ENCODE measurements around the gene NOM1.

Gene NOM1

GRCh38 chr7:156988343-156989185 is 39.1 kb downstream of the NOM1 start:
- H3K4me3 ChIP-seq (ENCODE audit: low read depth, low read length): no peak overlapping the region
- no peak for DNase-seq (ENCODE audit: low read depth)
- TF ChIP-seq POLR2A (IDR thresholded peaks at IDR 0.05; ENCODE audit: extremely low read depth, insufficient read length): no peak
- no peak for TF ChIP-seq MYC (IDR thresholded peaks at IDR 0.05; ENCODE audit: low read depth, low read length)
- no peak for TF ChIP-seq MAX (IDR thresholded peaks at IDR 0.05; ENCODE audit: low read depth, low read length)
- no peak for TF ChIP-seq CTCF (IDR thresholded peaks at IDR 0.05; ENCODE audit: low read depth, low read length)

GRCh38 chr7:156989766-156990535 is 40.4 kb downstream of the NOM1 start:
- no peak for DNase-seq (ENCODE audit: low read depth)
- H3K4me3 ChIP-seq (ENCODE audit: low read depth, low read length): no peak overlapping the region
- TF ChIP-seq CTCF (IDR thresholded peaks at IDR 0.05; ENCODE audit: low read depth, low read length) (no peak), MYC (IDR thresholded peaks at IDR 0.05; ENCODE audit: low read depth, low read length) (no peak), POLR2A (IDR thresholded peaks at IDR 0.05; ENCODE audit: extremely low read depth, insufficient read length) (no peak), MAX (IDR thresholded peaks at IDR 0.05; ENCODE audit: low read depth, low read length) (no peak)

- TF ChIP-seq MAX (IDR thresholded peaks at IDR 0.05; ENCODE audit: low read depth, low read length): no peak
- TF ChIP-seq POLR2A (IDR thresholded peaks at IDR 0.05; ENCODE audit: extremely low read depth, insufficient read length): no peak
- TF ChIP-seq MYC (IDR thresholded peaks at IDR 0.05; ENCODE audit: low read depth, low read length): no peak
- TF ChIP-seq CTCF (IDR thresholded peaks at IDR 0.05; ENCODE audit: low read depth, low read length): no peak
- DNase-seq (ENCODE audit: low read depth): no peak
- H3K4me3 ChIP-seq (ENCODE audit: low read depth, low read length): no peak overlapping the region
These were observed 43.8 kb downstream of the NOM1 start for GRCh38 chr7:156993021-156993924.

- H3K4me3 ChIP-seq (ENCODE audit: low read depth, low read length): no peak overlapping the region
- no peak for TF ChIP-seq MYC (IDR thresholded peaks at IDR 0.05; ENCODE audit: low read depth, low read length)
- no peak for TF ChIP-seq CTCF (IDR thresholded peaks at IDR 0.05; ENCODE audit: low read depth, low read length)
- TF ChIP-seq POLR2A (IDR thresholded peaks at IDR 0.05; ENCODE audit: extremely low read depth, insufficient read length): no peak
- no peak for TF ChIP-seq MAX (IDR thresholded peaks at IDR 0.05; ENCODE audit: low read depth, low read length)
- DNase-seq (ENCODE audit: low read depth): no peak
These were observed 44.4 kb downstream of the NOM1 start for GRCh38 chr7:156993925-156994235.

GRCh38 chr7:156994417-156994816 is 44.9 kb downstream of the NOM1 start:
- DNase-seq (ENCODE audit: low read depth): no peak
- no peak overlapping the region for H3K4me3 ChIP-seq (ENCODE audit: low read depth, low read length)
- no peak for TF ChIP-seq CTCF (IDR thresholded peaks at IDR 0.05; ENCODE audit: low read depth, low read length)
- no peak for TF ChIP-seq MYC (IDR thresholded peaks at IDR 0.05; ENCODE audit: low read depth, low read length)
- no peak for TF ChIP-seq MAX (IDR thresholded peaks at IDR 0.05; ENCODE audit: low read depth, low read length)
- TF ChIP-seq POLR2A (IDR thresholded peaks at IDR 0.05; ENCODE audit: extremely low read depth, insufficient read length): no peak

Data from NB4 (cell line).